SK-N-SH (cell line): ENCODE measurements around the gene TRIM51.
"Not testable (repeated sequence)": the region's sequence is repeated elsewhere in the genome, so short reads cannot be mapped to it uniquely, and the experiment has no call there.

Experiments used
- CTCF ChIP-seq: fragments of 200-600 bp; sonication (generic); IDR thresholded peaks from 2 replicates; pipeline ENCODE4 v1.6.1; 2017; ENCODE audit warnings: antibody characterized with exemption, mild to moderate bottlenecking, moderate library complexity
- EP300 ChIP-seq, 2 experiments: IDR thresholded peaks; 2 replicates each; pipeline versions ENCODE4 v1.4.0 to v1.6.1; 2012; ENCODE audit warnings: borderline replicate concordance in 1 of 2, low read depth in 1 of 2, low read length in 1 of 2
- FOXJ3 ChIP-seq: sonication (generic); formaldehyde crosslinking; IDR thresholded peaks from 2 replicates; pipeline ENCODE4 v1.5.1; 2020; ENCODE audit warnings: mild to moderate bottlenecking, missing genetic modification reagents
- FOXM1 ChIP-seq: IDR thresholded peaks from 2 replicates; pipeline ENCODE4 v1.4.0; 2012; ENCODE audit warnings: low read depth, mild to moderate bottlenecking
- JUND ChIP-seq: IDR thresholded peaks from 2 replicates; pipeline ENCODE4 v1.4.0; 2012
- MAX ChIP-seq: IDR thresholded peaks from 2 replicates; pipeline ENCODE4 v1.4.0; 2012; ENCODE audit warnings: low read depth
- MXI1 ChIP-seq: IDR thresholded peaks from 2 replicates; pipeline ENCODE4 v1.6.1; 2012; ENCODE audit warnings: mild to moderate bottlenecking, low read depth, low read length, improper control_type of control experiment
- POLR2AphosphoS5 ChIP-seq: IDR thresholded peaks from 2 replicates; pipeline ENCODE4 v1.6.1; 2012; ENCODE audit warnings: low read depth, low read length
- RAD21 ChIP-seq: IDR thresholded peaks from 2 replicates; pipeline ENCODE4 v1.6.1; 2012; ENCODE audit warnings: mild to moderate bottlenecking, low read length
- RXRA ChIP-seq: IDR thresholded peaks from 2 replicates; pipeline ENCODE4 v1.4.0; 2012; ENCODE audit warnings: low read depth, mild to moderate bottlenecking, borderline replicate concordance
- SIN3A ChIP-seq: IDR thresholded peaks from 2 replicates; pipeline ENCODE4 v1.6.1; 2012; ENCODE audit warnings: low read depth, mild to moderate bottlenecking, low read length, moderate library complexity, borderline replicate concordance
- SMC3 ChIP-seq: IDR thresholded peaks from 2 replicates; pipeline ENCODE4 v1.6.1; 2012; ENCODE audit warnings: low read depth, low read length, improper control_type of control experiment
- TAF1 ChIP-seq: IDR thresholded peaks from 2 replicates; pipeline ENCODE4 v1.6.1; 2012; ENCODE audit warnings: low read depth, mild to moderate bottlenecking, low read length, moderate library complexity, borderline replicate concordance
- YY1 ChIP-seq: IDR thresholded peaks from 2 replicates; pipeline ENCODE4 v1.4.0; 2012; ENCODE audit warnings: low read depth, mild to moderate bottlenecking

GRCh38 chr11:55872731-55873130 is 10.4 kb upstream of the TRIM51 start:
- not testable (repeated sequence) for TF ChIP-seq POLR2AphosphoS5; CTCF; MAX; EP300 (IDR thresholded peaks at IDR 0.05; ENCODE audit: borderline replicate concordance in 1 of 2, low read depth in 1 of 2, low read length in 1 of 2); FOXJ3 (CRISPR knock-in tag); RXRA; MXI1; JUND; SMC3; FOXM1; RAD21; YY1; SIN3A; TAF1
